ENCODE data around the gene GNAT1. TPM values are rescaled to one million over a fixed set of nuclear protein-coding genes. Genes with fewer than 3 reads are reported as not detected.

The GNAT1 gene
- total RNA-seq, 1 experiment from 2014 or later: not detected

DNA sequence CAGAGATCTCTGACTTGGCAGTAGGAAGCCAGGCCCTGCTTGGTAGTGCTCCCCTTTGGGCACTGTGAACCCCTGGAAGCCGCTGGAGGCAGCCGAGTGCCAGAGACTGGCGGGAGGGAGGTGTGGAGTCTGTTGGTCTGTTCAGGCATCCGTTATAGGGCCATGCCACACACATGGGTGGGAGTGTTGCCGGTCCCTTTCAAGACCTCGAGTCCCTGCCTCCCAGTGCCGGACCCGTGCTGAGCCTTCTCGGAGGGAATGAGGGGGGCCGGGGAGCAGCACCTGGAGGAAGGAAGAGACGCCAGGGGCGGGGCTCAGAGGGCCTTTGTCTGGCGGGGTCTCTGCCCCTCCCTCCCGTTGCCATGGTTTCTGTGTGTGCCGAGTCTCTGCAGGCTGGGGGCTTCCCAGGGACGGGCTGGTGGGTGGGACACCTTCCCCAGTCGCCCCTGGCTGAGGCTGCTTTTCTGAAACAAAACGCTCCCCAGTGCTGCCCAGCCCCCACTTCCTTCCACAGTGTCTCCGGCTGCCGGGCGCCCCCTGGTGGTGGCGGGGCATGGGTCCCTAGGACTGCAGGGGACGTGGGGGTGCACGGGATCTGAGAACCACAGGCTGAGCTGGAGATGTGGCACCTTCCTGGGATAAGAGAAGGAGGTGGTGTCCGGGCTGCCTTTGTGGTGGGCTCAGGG lies 54.6 kb downstream of the GNAT1 start:
- in situ Hi-C loops (cut with HindIII; ENCODE audit: low sequenced_read_pairs): no loop called here
- DNase-seq (ENCODE audit: low spot score): peak; percentile 81

DNA sequence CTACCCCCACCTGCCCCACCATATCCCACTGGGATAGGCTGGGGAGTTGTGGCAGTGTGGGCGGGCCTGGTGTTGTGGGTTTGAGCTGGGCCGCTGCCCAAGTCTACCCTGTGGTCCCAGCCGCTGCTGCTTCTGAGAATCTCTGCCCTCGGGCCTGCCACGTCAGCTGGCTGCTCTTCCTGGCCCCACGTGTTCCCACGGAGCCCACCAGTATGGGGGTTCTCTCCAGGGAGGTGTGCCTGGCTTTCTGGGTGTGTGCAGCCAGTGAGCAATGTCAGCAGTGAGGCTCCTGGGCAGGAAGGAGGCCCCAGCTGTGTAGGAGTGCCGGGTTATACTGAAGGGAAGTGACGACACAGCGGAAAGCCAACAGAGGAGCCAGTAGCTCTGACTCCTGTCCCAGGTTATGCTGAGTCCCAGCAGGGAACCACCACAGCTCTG lies 55.1 kb downstream of the GNAT1 start:
- no peak for DNase-seq (ENCODE audit: low spot score)
- in situ Hi-C loops (cut with HindIII; ENCODE audit: low sequenced_read_pairs): no loop called here

Other genes starting within 250 kb of the GNAT1 start
- 94.0 and 125 TPM in 2 replicates for gene RBM5, start 102.7 kb upstream of the GNAT1 start, total RNA-seq (2014; rRNA removed; shearing (Covaris generic))
- gene SEMA3F, start 36.3 kb upstream of the GNAT1 start, total RNA-seq (2014; rRNA removed; shearing (Covaris generic)): 46.9 and 55.8 TPM in 2 replicates
- gene SLC38A3, start 13.7 kb downstream of the GNAT1 start, total RNA-seq (2014; rRNA removed; shearing (Covaris generic)): 1.1 and 3.0 TPM in 2 replicates
- 67.4 and 104 TPM in 2 replicates for gene GNAI2, start 44.6 kb downstream of the GNAT1 start, total RNA-seq (2014; rRNA removed; shearing (Covaris generic))
- 68.1 and 81.8 TPM in 2 replicates for gene SEMA3B, start 77.5 kb downstream of the GNAT1 start, total RNA-seq (2014; rRNA removed; shearing (Covaris generic))
- gene LSMEM2, start 87.5 kb downstream of the GNAT1 start, total RNA-seq (2014; rRNA removed; shearing (Covaris generic)): 1.6 TPM in 1 of 2 replicates, not detected in the other
- gene IFRD2, start 100.8 kb downstream of the GNAT1 start, total RNA-seq (2014; rRNA removed; shearing (Covaris generic)): 88.7 and 97.4 TPM in 2 replicates
- 7.9 and 10.0 TPM in 2 replicates for gene HYAL3, start 107.8 kb downstream of the GNAT1 start, total RNA-seq (2014; rRNA removed; shearing (Covaris generic))
- 3.4 and 16.0 TPM in 2 replicates for gene NAA80, start 107.8 kb downstream of the GNAT1 start, total RNA-seq (2014; rRNA removed; shearing (Covaris generic))
- gene HYAL1, start 112.0 kb downstream of the GNAT1 start, total RNA-seq (2014; rRNA removed; shearing (Covaris generic)): 15.8 and 18.4 TPM in 2 replicates
- gene HYAL2, start 131.1 kb downstream of the GNAT1 start, total RNA-seq (2014; rRNA removed; shearing (Covaris generic)): 91.0 and 99.0 TPM in 2 replicates
- gene TUSC2, start 136.6 kb downstream of the GNAT1 start, total RNA-seq (2014; rRNA removed; shearing (Covaris generic)): 45.0 and 45.4 TPM in 2 replicates
- 23.2 and 31.8 TPM in 2 replicates for gene RASSF1, start 149.2 kb downstream of the GNAT1 start, total RNA-seq (2014; rRNA removed; shearing (Covaris generic))
- 10.1 TPM in 1 of 2 replicates, not detected in the other for gene ZMYND10, start 154.1 kb downstream of the GNAT1 start, total RNA-seq (2014; rRNA removed; shearing (Covaris generic))
- gene NPRL2, start 159.2 kb downstream of the GNAT1 start, total RNA-seq (2014; rRNA removed; shearing (Covaris generic)): 26.7 and 27.3 TPM in 2 replicates
- 18.3 and 31.4 TPM in 2 replicates for gene CYB561D2, start 159.3 kb downstream of the GNAT1 start, total RNA-seq (2014; rRNA removed; shearing (Covaris generic))
- gene TMEM115, start 167.9 kb downstream of the GNAT1 start, total RNA-seq (2014; rRNA removed; shearing (Covaris generic)): 35.4 and 43.1 TPM in 2 replicates